ENCODE data around the gene GGCX.

Gene GGCX

GRCh38 chr2:85590950-85591349 lies 29.7 kb upstream of the GGCX start:
- TF ChIP-seq POLR2A (IDR thresholded peaks at IDR 0.05; ENCODE audit: low read depth, low read length) (no peak), POLR2AphosphoS5 (IDR thresholded peaks at IDR 0.05; ENCODE audit: low read depth, low read length) (no peak), TAF1 (IDR thresholded peaks at IDR 0.05; ENCODE audit: borderline replicate concordance, low read depth, low read length) (no peak)
- FAIRE-seq (no peak), DNase-seq (ENCODE audit: insufficient read length) (no peak)

DNA sequence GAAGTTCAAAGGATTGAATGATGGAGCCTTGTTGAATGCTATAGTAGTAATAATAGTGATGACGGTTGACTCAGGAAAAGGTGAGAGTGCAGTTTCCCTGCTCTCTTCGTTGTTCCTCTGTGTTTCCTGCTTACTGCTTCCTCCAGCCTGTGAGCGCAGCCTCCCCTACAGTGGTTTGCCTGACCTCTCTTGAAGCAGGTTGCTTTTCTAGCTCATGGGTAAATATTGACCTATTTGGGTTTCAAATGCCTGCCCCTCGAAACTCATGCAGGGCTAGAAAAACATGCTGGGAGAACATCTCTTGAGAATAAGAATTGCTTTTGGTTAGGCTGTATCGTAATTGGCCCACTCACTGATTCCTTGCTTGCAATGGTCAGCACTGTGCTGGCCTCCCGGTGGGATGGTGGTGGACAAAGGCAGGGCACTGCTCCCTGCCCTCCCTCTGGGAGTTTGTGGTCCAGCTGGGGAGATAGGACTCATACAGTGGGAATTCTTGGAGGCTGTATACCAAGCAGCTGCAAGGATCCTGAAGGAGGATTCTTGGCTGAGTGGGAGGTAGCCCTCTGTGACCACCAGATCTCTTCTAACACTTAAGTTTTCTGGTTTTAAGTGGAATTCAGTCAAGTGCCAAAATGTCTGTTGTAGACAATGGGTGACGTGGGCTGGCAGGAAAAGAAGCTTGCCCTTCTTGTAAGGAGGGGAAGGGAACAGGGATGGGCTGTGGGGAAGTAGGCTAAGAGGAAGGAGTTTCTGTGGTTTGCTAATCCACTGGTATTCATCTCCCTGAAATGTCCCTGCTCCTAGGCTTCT lies 28.9 kb upstream of the GGCX start:
- TF ChIP-seq POLR2A (IDR thresholded peaks at IDR 0.05; ENCODE audit: low read depth, low read length) = no peak
- no peak for TF ChIP-seq POLR2AphosphoS5 (IDR thresholded peaks at IDR 0.05; ENCODE audit: low read depth, low read length)
- TF ChIP-seq TAF1 (IDR thresholded peaks at IDR 0.05; ENCODE audit: borderline replicate concordance, low read depth, low read length) = no peak
- DNase-seq (ENCODE audit: insufficient read length) = no peak
- no peak for FAIRE-seq

DNA sequence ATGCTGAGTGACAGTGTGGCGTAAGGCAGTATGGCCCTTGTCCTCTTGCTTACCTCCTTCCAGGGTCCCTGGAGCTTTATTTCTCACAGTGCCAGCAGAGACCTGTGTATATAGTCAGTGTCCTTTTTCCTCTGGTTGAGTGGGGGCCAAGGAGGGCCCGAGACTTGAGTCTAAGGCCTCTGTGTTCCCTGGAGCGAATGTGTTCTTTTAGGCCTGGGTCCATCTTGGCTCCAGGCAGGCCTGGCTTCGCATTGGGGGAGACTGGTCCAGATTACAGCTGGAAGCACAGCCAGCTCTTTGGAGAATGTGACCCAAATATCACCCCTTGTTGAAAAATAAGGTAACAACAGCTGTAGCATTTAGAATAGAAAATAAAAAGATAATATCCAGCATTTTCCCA lies 27.9 kb upstream of the GGCX start:
- TF ChIP-seq TAF1 (IDR thresholded peaks at IDR 0.05; ENCODE audit: borderline replicate concordance, low read depth, low read length) (no peak), POLR2A (IDR thresholded peaks at IDR 0.05; ENCODE audit: low read depth, low read length) (no peak), POLR2AphosphoS5 (IDR thresholded peaks at IDR 0.05; ENCODE audit: low read depth, low read length) (no peak)
- FAIRE-seq = no peak
- no peak for DNase-seq (ENCODE audit: insufficient read length)

- no peak for DNase-seq (ENCODE audit: insufficient read length)
- no peak for FAIRE-seq
- TF ChIP-seq POLR2AphosphoS5 (IDR thresholded peaks at IDR 0.05; ENCODE audit: low read depth, low read length) = no peak
- no peak for TF ChIP-seq POLR2A (IDR thresholded peaks at IDR 0.05; ENCODE audit: low read depth, low read length)
- no peak for TF ChIP-seq TAF1 (IDR thresholded peaks at IDR 0.05; ENCODE audit: borderline replicate concordance, low read depth, low read length)
These were observed 27.4 kb upstream of the GGCX start for GRCh38 chr2:85588645-85589044.

GRCh38 chr2:85588236-85588635 lies 26.9 kb upstream of the GGCX start:
- FAIRE-seq = no peak
- no peak for DNase-seq (ENCODE audit: insufficient read length)
- no peak for TF ChIP-seq POLR2AphosphoS5 (IDR thresholded peaks at IDR 0.05; ENCODE audit: low read depth, low read length)
- no peak for TF ChIP-seq POLR2A (IDR thresholded peaks at IDR 0.05; ENCODE audit: low read depth, low read length)
- no peak for TF ChIP-seq TAF1 (IDR thresholded peaks at IDR 0.05; ENCODE audit: borderline replicate concordance, low read depth, low read length)

DNA sequence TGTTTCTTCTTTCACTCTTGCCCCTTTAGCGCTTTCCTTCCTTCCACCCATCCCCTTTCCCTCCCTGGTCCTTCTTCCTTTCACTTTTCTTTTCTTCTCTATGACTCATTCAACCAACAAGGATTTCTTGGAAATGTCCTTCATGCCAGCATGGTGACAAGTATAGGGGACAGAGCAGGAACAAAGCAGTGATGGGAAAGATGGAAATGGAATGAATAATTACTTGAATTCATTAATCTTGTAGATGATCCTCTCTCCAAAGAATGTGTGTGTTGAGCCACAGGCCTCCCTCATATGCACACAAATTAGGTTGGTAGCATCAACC lies 24.4 kb upstream of the GGCX start:
- no peak for FAIRE-seq
- TF ChIP-seq POLR2AphosphoS5 (IDR thresholded peaks at IDR 0.05; ENCODE audit: low read depth, low read length) (no peak), TAF1 (IDR thresholded peaks at IDR 0.05; ENCODE audit: borderline replicate concordance, low read depth, low read length) (no peak), POLR2A (IDR thresholded peaks at IDR 0.05; ENCODE audit: low read depth, low read length) (no peak)
- no peak for DNase-seq (ENCODE audit: insufficient read length)

GRCh38 chr2:85584857-85585780 lies 23.8 kb upstream of the GGCX start:
- FAIRE-seq = peak; percentile 44
- TF ChIP-seq POLR2AphosphoS5 (IDR thresholded peaks at IDR 0.05; ENCODE audit: low read depth, low read length) (no peak), POLR2A (IDR thresholded peaks at IDR 0.05; ENCODE audit: low read depth, low read length) (no peak), TAF1 (IDR thresholded peaks at IDR 0.05; ENCODE audit: borderline replicate concordance, low read depth, low read length) (no peak)
- DNase-seq (ENCODE audit: insufficient read length) = no peak

DNA sequence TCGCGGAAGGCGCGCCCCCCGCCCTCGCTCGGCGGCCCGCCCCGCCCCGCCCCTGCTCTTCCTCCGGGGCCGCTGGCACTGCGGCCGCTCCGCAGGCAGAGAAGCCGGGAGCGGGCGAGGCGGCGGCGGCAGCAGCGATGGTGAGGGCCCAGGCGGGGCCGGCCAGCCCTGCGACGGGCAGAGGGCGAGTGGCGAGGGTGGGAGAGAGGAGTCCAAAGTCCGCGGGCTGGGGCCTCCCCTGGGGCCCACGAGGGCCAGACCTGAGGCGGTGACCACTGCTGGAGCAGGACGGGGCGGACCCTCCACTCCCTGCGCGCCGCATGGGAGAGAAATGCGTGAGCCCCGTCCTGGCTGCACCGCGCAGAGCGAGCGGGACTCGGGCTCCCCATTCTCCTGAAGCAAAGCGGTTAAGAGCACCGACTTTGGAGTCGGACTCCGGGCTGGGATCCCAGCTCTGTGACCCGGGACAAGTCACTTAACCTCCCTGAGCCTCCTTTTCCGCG lies 23.1 kb upstream of the GGCX start, which contains the start of gene VAMP5:
VAMP5 (plus strand) TSS at position 78 of the 503 bp plus-strand sequence; CDS start at position 138, 60 bp downstream.
- 0 out of 2 replicates have a peak, but pooled peaks have one; percentile 16 for TF ChIP-seq POLR2AphosphoS5 (IDR thresholded peaks at IDR 0.05; ENCODE audit: low read depth, low read length)
- TF ChIP-seq POLR2A (IDR thresholded peaks at IDR 0.05; ENCODE audit: low read depth, low read length) = no peak
- DNase-seq (ENCODE audit: insufficient read length) = peak; percentile 78
- FAIRE-seq = no peak

- no peak for TF ChIP-seq POLR2AphosphoS5 (IDR thresholded peaks at IDR 0.05; ENCODE audit: low read depth, low read length)
- no peak for TF ChIP-seq POLR2A (IDR thresholded peaks at IDR 0.05; ENCODE audit: low read depth, low read length)
- no peak for TF ChIP-seq TAF1 (IDR thresholded peaks at IDR 0.05; ENCODE audit: borderline replicate concordance, low read depth, low read length)
- DNase-seq (ENCODE audit: insufficient read length) = no peak
- no peak for FAIRE-seq
These were observed 22.5 kb upstream of the GGCX start for GRCh38 chr2:85583667-85584353.

- DNase-seq (ENCODE audit: insufficient read length) (no peak), FAIRE-seq (no peak)
- TF ChIP-seq POLR2AphosphoS5 (IDR thresholded peaks at IDR 0.05; ENCODE audit: low read depth, low read length) = no peak
- no peak for TF ChIP-seq POLR2A (IDR thresholded peaks at IDR 0.05; ENCODE audit: low read depth, low read length)
- no peak for TF ChIP-seq TAF1 (IDR thresholded peaks at IDR 0.05; ENCODE audit: borderline replicate concordance, low read depth, low read length)
These were observed 21.2 kb upstream of the GGCX start for GRCh38 chr2:85582492-85582891.

DNA sequence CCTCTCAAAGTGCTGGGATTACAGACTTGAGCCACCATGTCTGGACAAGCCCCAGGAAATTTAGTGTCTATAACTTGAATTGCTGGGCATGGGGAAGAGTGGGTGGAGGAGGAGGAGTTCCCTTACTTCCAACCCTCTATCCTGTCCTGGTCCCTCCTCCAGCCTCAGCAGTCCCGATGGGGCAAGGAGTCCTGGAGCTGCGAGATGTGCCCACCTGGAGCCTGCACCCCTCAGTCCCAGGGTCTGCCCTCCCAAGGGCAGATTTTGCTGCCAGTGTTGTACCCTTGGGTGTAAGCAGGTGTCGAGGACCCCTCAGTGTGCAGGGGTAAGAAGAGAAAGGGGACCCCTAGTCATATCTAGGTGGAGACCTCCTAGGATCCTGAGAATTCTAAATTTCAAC lies 18.9 kb upstream of the GGCX start:
- FAIRE-seq (no peak), DNase-seq (ENCODE audit: insufficient read length) (no peak)
- TF ChIP-seq POLR2A (IDR thresholded peaks at IDR 0.05; ENCODE audit: low read depth, low read length) (no peak), POLR2AphosphoS5 (IDR thresholded peaks at IDR 0.05; ENCODE audit: low read depth, low read length) (no peak), TAF1 (IDR thresholded peaks at IDR 0.05; ENCODE audit: borderline replicate concordance, low read depth, low read length) (no peak)
